BE2C (cell line): Measurements from ENCODE around the gene SLC16A14.
A peak's percentile ranks its signal among the peaks of the same experiment; 100 is the strongest.

Source experiments
- DNase-seq: peaks from one replicate; pipeline ENCODE4 v3.0.0-alpha.2; 2020
- H3K27me3 ChIP-seq: fragments of 250-450 bp; sonication (Bioruptor Pico); 2 replicates; pipeline ENCODE4 v1.5.1; 2020; ENCODE audit warnings: mild to moderate bottlenecking
- H3K36me3 ChIP-seq: fragments of 250-450 bp; sonication (Bioruptor Pico); 2 replicates; pipeline ENCODE4 v1.5.1; 2020; ENCODE audit warnings: mild to moderate bottlenecking
- H3K4me1 ChIP-seq: fragments of 250-450 bp; sonication (Bioruptor Pico); 2 replicates; pipeline ENCODE4 v1.5.1; 2020
- H3K4me3 ChIP-seq: 2 replicates; pipeline ENCODE4 v1.5.1; 2011; ENCODE audit warnings: low read depth, low read length
- H3K9me3 ChIP-seq: fragments of 250-450 bp; sonication (Bioruptor Pico); 2 replicates; pipeline ENCODE4 v1.5.1; 2020
- CTCF ChIP-seq: IDR thresholded peaks from 2 replicates; pipeline ENCODE4 v1.5.1; 2012; ENCODE audit warnings: mild to moderate bottlenecking, low read depth, low read length

The SLC16A14 gene

DNA sequence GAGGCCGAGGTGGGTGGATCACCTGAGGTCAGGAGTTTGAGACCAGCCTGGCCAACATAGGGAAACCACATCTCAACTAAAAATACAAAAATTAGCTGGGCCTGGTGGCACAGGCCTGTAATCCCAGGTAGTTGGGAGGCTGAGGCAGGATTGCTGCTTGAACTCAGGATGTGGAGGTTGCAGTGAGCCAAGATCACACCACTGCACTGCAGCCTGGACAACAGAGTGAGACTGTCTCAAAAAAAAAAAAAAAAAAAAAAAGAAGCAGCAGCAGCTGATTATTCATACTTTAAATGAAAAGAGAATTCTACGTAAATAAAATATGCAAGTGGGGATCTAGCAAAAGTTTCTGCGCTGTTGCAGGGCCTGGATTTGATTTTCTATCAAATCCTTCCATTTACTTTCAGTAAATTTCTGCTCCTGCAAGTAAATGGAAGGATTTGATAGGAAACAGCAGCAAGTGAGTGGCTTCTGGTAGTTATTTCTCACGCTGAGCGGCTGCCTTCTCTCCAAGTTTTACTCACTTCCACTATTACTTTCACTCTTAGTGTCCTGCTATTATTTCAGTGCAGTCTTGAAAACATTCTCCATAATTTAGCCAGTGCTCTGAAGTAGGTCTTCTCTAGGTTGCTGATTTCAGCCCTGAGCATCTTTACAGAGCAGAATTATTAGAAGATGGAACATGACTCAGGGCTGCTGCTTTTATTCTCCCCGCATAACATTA lies 68.4 kb downstream of the SLC16A14 start:
- H3K9me3 ChIP-seq: no peaks in the 10 kb centered on the region
- no peak overlapping the region for H3K4me3 ChIP-seq
- no peak for DNase-seq
- H3K4me1 ChIP-seq: peaks cover 3% of the 10 kb centered on the region; the same call in 1 of the 2 replicates
- H3K27me3 ChIP-seq: no peaks in the 10 kb centered on the region
- TF ChIP-seq CTCF: no peak
- no peaks in the 10 kb centered on the region for H3K36me3 ChIP-seq

DNA sequence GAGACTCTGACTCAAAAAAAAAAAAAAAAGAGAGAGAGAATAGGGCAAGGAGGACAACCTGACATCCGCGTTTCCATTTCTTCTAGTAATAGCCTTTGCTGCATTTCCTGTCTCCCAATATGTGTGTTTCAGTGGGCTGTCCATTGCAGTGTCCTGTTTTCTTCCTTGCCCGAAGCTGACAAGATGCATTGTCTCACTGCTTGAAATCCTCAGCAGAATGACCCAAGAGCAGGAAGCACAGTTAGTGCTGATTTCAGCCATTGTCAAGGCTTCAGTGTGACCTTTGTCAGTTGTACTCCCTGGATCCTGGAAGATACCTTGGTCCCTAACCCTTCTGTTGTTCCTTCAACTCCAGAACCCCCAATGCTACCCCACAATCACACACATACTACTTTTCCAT lies 71.2 kb downstream of the SLC16A14 start:
- no peaks in the 10 kb centered on the region for H3K9me3 ChIP-seq
- DNase-seq: no peak
- no peaks in the 10 kb centered on the region for H3K27me3 ChIP-seq
- TF ChIP-seq CTCF: no peak
- no peaks in the 10 kb centered on the region for H3K36me3 ChIP-seq
- peaks cover 3% of the 10 kb centered on the region; the same call in 1 of the 2 replicates for H3K4me1 ChIP-seq
- no peak overlapping the region for H3K4me3 ChIP-seq

- TF ChIP-seq CTCF: no peak
- Histone ChIP-seq H3K4me1 (peaks cover 3% of the 10 kb centered on the region; the same call in 1 of the 2 replicates), H3K4me3 (no peak overlapping the region), H3K36me3 (no peaks in the 10 kb centered on the region), H3K27me3 (no peaks in the 10 kb centered on the region), H3K9me3 (no peaks in the 10 kb centered on the region)
- peak; percentile 53 for DNase-seq
Observed at GRCh38 chr2:229996320-229996719, 72.4 kb downstream of the SLC16A14 start.

DNA sequence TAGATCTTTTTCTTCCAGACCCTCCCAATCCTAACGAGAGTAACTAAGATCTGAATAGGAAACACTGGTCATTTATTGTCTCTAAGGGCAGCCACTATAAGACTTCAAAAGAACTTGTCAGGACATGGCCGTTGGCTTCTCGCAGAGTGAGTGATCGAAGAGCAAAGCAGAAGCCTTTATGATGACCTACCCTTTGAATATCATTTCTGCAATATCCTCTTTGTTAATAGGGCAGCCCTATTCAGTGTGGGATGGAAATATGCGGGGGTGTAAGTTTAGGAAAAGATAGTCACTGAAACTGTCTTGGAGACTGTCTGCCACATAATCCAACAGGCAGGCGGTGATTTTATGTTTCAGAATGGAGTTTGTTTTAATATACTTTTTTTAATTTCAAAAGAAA lies 75.5 kb downstream of the SLC16A14 start:
- Histone ChIP-seq H3K27me3 (no peaks in the 10 kb centered on the region), H3K4me1 (peaks cover 3% of the 10 kb centered on the region; the same call in 1 of the 2 replicates), H3K36me3 (no peaks in the 10 kb centered on the region), H3K4me3 (no peak overlapping the region), H3K9me3 (no peaks in the 10 kb centered on the region)
- TF ChIP-seq CTCF: no peak
- DNase-seq: no peak
